Stimulated activated CD8-positive, alpha-beta memory T cell treated with anti-CD3 and anti-CD28 coated beads, Interleukin-4, amount 100 ng/mL, for 1 hour (primary cell): ENCODE data around the gene ANO1.

Experiments
- DNase-seq, 2 donors: peaks; one replicate each; pipeline ENCODE4 v3.0.0-alpha.2; 2020; ENCODE audit warnings: low read depth in 2 of 2, low spot score in 1 of 2

The ANO1 gene

GRCh38 chr11:70111269-70112016 lies 33.3 kb downstream of the ANO1 start:
- DNase-seq: no peak

- no peak for DNase-seq
These were observed 33.9 kb downstream of the ANO1 start for GRCh38 chr11:70112017-70112434.

DNA sequence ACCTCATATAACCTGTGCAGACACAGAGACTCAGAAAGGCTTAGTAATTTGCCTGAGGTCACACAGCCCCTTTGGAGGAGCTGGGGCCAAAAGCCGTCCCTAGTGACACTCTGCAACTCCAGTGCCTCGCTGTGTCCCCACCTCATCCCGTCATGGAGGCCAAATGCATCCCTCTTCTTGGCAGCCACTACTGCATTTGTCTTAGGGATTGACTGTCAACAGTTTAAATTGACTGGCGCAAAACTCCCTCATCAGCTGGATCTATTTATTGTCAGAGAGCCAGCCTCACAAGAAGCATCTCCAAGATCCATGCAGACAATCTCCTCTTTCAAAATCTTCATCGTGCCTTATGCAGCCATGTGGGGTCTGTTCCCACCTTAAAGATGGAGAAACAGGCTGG lies 35.7 kb downstream of the ANO1 start:
- DNase-seq: no peak

DNA sequence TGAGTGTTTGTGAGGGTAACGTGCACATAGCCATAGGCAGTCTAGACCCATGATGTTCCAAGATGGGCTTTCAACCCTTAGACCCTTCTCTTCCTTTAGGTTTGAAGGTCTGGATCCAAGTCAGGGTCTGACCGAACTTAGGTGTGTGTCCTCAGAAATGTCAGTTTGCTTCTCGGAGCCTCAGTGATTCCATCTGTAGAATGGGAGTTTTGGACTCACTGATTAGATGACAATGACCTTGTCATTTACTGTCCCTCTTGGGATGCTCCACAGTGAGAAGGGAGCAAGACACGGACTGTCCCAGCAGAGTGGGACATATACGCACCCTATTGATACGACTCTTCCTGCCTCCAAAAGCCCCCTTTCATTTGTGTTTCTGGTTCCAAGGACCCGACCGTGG lies 37.7 kb downstream of the ANO1 start:
- no peak for DNase-seq

- no peak for DNase-seq
These were observed 38.4 kb downstream of the ANO1 start for GRCh38 chr11:70116386-70117065.

GRCh38 chr11:70117567-70118145 lies 39.5 kb downstream of the ANO1 start:
- no peak for DNase-seq

GRCh38 chr11:70118642-70119041 lies 40.5 kb downstream of the ANO1 start:
- no peak for DNase-seq

DNA sequence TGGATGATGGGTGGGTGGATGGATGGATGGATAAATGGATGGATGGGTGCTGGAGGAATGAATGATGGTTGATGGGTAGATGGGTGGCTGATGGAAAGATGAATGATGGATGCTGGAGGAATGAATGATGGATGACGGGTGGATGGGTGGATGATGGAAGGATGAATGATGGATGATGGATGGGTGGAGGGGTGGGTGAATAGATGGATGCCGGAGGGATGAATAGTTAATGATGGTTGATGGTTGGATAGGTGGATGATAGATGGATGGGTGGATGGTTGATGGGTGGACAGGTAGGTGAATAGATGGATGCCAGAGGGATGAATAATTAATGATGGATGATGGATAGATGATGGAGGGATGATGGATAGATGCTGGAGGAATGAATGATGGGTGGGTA lies 41.4 kb downstream of the ANO1 start:
- no peak for DNase-seq

DNA sequence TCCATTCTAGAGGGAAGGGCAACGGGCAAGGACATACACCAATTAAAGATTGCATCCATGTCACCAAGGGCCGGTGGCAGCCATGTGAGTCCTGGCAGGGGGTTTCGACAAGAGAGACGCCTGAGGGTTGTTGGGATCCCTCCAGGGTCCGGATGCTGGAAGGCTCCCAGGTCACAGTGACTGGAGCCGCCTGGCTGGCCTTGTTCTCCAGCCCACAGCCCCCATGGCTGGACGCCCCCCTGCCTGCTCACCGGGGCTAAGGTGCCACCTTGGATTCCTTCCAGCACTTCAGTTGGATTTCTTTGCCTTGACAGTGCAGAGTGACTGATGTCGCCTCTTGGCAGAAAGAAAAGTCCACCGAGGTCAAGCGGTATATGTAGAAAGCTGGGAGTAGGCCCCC lies 42.6 kb downstream of the ANO1 start:
- no peak for DNase-seq

DNA sequence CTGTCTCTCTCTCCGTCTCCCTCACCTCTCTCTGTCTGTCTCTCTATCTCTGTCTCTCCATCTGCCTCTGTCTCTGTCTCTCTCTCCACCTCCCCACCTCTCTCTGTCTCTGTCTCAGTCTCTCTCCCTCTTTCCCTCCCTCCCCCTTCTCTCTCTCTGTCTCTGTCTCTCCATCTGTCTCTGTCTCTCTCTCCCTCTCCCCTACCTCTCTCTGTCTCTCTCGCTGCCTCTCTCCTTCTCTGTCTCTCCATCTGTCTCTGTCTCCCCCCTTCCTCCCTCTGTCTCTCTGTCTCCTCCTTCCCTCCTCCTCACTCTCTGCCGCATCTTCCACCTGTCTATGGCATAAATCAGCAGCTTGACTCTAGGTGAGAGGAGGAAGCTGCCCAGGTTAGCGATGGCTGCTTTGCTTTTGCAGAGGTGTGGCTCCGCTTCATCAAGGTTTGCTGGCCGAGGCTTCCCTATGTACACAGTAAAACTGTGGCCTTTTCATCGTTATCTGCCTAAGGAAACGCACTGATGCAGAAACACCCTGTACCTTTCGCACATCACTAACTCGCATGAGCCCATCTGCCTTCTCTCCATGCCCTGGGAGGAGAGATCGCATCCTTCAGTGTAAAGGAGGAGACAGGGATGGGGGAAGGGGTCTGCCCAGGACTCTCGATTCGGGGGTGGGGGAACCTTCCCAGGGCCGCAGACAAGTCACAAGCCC lies 44.5 kb downstream of the ANO1 start:
- DNase-seq: no peak

DNA sequence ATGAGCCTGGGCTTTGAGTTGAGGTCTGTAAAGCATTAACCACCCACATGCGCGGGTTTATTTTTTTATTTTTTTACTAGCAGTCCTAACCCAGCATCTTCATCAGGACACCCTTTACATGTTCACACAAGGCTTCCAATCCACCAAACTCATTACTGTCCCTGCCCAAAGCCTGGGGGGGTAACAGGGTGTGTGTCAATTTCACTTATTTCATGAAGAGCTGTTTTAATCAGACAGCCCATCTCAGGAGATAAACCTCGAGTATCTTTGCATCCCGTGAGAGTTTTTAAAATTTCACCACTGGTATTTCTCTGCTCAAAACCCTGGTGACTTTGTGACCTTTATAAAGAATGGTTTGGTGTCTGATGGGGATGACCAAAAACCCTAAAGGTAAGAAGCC lies 45.6 kb downstream of the ANO1 start:
- no peak for DNase-seq

DNA sequence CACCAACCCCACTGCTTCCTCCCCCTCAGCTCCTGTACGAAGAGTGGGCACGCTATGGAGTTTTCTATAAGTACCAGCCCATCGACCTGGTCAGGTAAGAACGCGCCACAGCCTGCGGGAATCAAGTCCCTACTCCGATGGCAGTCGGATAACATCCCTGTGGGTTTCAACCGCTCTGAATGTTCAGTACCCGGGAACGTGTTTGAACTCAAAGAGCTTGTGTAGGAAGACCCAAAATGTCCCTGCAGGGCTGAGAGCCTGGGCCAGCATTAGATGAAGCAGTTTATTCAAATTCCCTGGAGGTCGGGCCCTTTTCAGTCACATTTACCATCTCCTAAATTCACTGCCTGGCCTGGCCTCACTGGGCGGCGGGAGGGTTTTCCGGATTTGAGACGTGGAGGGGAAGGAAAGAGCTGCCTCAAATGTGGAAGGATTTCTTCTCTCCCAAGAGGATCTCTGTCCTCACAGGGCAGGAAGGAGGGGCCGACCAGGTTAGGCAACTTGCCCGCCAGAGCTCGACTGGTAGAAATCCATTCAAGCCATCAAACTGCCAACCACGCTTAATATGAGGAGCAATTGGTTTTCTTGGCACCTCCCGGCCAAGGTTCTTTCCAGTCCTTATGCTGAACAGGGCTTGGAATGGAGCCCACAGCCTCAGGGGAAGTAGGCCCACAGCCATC lies 46.3 kb downstream of the ANO1 start:
- no peak for DNase-seq

GRCh38 chr11:70126494-70126893 lies 48.4 kb downstream of the ANO1 start:
- no peak for DNase-seq

DNA sequence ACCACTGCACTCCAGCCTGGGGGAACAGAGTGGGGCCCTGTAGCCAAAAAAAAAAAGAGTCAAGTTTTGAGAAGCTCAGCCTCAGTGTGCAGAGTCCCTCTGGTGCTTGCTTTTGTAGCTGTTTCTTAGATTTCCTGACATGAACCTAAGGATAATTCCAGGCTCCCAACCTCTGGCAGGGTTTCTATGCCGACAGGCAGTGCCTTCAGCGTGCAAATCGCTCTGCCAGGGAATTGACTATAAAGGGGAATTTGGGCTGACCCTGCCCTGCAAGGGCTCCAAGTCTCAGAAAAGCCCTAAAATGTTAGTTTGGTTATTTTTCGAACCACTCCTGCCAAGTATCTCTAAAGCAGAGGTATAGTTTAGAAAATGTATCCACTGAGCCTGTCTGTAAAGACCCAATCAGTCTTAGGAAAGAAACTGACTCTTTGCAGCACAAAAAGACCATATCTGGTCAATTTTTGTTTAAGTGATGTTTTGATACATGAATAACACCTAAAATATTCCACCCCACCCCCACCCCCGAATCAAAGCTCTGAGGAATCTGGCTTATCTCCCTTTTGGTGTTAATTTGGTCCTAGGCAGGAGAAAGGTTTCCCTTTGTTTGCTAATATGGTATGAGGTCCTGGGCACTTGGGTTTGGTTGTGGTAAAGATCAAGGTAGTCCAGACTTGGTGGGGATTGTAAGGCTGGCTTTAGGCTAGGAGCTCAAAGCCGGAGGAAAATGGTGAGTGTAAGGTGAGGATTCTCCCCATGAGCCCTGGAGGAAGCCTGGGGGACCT lies 49.7 kb downstream of the ANO1 start:
- DNase-seq: no peak

GRCh38 chr11:70128435-70128906 lies 50.4 kb downstream of the ANO1 start:
- no peak for DNase-seq

- DNase-seq: no peak
These were observed 51.0 kb downstream of the ANO1 start for GRCh38 chr11:70129051-70129592.

DNA sequence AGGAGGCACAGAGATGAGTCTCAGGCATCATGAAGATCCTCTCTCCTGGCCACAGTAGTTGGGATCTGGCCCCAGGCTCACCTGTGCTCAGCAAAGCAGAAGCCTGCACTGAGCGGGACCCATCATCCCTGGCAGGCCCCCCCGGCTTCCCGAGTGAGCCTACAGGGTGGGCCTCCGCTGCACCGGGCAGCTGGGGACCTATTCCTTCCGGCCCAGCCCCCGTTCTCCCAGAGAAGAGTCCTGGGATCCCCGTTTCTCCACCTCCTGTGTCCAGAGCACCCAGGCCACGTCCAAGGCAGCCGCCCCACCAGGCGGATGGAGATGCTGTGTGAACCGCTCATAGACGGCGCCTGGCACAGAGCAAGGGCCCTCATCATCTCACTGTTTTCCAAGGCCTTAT lies 52.5 kb downstream of the ANO1 start:
- DNase-seq: no peak

DNA sequence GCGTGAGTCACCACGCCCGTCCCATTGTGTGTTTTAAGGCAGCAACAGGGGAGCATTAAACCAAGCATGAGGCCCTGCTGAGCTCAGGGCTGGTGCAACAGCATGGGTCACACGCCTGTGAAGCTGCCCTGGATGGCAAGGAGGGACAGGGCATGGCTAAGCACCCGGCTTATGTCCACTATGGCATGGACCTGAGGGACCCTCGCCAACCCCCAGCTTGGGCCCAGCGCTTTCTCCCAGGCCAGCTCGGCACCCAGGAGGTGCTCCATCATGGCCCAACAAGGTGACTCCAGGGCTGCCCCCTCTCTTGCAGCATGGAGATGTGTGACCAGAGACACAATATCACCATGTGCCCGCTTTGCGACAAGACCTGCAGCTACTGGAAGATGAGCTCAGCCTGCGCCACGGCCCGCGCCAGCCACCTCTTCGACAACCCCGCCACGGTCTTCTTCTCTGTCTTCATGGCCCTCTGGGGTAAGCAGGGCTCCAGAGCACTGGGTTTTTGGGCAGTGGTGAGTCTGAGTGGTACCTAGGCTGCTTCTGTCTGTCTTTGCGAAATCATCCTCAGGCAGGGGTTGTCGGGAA lies 53.6 kb downstream of the ANO1 start:
- no peak for DNase-seq

- no peak for DNase-seq
These were observed 54.5 kb downstream of the ANO1 start for GRCh38 chr11:70132641-70133040.
